IPS-18c (cell line): ENCODE data around the gene CDC25B.

Experiments
- H3K4me3 ChIP-seq: 2 replicates; pipeline ENCODE4 v1.7.0; 2013; ENCODE audit warnings: low read depth, mild to moderate bottlenecking, low read length, moderate library complexity; ENCODE audit not compliant: insufficient read depth
- H3K9me3 ChIP-seq: one replicate; pipeline ENCODE4 v1.6.1; 2013; ENCODE audit warnings: mild to moderate bottlenecking, low read length, moderate library complexity; ENCODE audit not compliant: control insufficient read depth, insufficient read depth

The CDC25B gene

DNA sequence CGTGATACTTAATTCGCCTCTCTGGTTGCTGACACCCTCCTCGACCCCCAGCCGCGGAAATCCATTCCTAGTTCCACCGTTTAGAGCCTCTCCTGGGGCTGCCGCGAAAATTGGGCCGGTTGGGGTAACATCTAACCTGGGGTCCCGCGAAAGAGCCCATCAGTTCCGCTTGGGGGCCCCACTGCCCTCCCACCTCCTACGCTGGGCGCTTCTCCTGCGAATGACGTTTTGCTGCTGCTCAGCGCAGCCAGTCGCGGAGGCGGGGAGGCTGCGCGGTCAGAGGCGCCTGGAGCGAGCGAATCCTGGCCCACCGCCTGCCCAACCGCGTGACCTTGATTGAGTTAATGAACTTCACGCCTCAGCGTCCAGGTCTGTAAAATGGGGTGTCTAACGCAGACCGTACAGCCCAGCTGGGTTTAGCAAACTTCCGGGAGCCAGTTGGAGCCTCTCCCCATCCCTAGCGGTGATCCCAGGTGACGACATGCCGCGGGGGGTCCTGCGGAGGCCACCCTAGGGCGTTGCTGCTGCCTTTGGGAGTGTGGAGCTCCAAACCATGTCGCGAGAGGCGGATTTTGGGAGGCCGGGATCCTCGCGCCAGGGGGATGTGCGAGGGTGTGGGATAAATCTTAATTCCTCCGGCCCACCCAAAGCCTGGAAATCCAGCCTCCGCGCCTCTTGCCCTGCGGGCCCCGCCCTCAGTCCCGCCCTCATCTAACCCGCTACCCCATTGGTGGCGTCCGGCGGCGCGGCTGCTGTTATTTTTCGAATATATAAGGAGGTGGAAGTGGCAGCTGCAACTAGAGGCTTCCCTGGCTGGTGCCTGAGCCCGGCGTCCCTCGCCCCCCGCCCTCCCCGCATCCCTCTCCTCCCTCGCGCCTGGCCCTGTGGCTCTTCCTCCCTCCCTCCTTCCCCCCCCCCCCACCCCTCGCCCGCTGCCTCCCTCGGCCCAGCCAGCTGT lies at the start of gene CDC25B:
Gene CDC25B (plus strand): TSS at position 800 of the 958 bp plus-strand sequence. CDS start 222 bp downstream, outside the sequence.
- Histone ChIP-seq H3K9me3 (no peaks in the 10 kb centered on the region), H3K4me3 (peak within 1 kb of the TSS; percentile 90)

DNA sequence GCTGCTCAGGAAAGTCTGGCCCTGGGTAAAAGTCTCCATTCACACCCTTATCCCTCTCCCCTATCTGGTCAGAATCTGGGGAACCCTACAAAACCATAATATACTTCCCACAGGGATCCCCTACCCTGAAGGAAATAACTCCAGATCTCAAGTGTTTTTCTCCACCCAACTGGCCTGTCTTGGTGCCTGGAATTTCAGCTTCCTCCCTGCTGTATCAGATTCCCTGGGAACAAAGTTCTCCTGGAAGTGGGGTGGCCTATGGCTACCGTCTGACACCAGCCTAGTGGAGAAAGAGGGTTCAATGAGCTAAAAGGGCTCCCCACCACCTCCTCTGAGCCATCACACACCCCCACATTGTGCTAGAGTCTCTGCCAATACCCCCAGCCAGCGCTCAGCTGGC lies 48.6 kb upstream of the CDC25B start:
- peaks cover 3% of the 10 kb centered on the region for H3K9me3 ChIP-seq
- no peak overlapping the region for H3K4me3 ChIP-seq

DNA sequence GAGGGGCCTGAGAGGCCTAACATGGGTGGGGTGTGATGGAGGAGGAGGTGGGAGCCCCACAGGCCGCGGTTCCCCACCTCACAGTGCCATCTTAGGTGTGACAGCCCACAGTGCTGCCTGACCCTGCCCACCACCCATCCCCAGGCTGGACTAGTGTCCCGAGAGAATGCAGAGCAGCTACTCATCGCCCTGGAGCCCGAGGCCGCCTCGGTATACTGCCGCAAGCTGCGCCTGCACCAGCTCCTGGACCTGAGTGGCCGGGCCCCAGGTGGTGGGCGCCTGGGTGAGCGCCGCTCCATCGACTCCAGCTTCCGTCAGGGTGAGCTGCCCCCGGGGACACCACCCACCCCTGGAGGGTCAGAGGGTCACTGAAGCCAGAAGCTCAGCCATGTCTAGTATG lies 48.0 kb upstream of the CDC25B start:
- Histone ChIP-seq H3K9me3 (peaks cover 2% of the 10 kb centered on the region), H3K4me3 (no peak overlapping the region)

DNA sequence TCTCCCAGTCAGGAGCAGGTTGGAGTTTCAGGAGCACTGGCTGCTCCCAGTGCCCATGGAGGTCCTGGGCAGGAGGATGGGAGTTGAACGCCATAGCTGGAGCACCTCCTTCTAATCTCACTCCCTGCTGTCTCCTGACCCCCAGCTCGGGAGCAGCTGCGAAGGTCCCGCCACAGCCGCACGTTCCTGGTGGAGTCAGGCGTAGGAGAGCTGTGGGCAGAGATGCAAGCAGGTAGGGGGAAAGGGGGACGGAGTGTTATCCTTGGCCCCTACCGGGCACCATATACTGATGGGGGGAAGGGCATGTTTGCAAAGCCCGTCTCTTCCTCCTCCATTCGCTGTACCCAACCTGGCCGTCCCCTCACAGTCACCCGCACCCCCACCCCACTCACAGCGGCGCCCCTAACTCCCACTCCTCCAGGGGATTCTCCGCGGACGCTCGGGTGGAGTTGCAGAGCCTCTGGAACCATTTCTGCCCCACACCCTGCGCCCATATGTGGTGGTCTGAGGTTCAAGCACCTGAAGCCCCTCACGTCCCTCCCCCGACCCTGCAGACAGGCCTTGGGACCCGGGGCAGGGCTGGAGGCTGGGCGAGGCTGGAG lies 46.9 kb upstream of the CDC25B start:
- H3K4me3 ChIP-seq, result peak overlapping the region; percentile 57
- peaks cover 2% of the 10 kb centered on the region for H3K9me3 ChIP-seq

DNA sequence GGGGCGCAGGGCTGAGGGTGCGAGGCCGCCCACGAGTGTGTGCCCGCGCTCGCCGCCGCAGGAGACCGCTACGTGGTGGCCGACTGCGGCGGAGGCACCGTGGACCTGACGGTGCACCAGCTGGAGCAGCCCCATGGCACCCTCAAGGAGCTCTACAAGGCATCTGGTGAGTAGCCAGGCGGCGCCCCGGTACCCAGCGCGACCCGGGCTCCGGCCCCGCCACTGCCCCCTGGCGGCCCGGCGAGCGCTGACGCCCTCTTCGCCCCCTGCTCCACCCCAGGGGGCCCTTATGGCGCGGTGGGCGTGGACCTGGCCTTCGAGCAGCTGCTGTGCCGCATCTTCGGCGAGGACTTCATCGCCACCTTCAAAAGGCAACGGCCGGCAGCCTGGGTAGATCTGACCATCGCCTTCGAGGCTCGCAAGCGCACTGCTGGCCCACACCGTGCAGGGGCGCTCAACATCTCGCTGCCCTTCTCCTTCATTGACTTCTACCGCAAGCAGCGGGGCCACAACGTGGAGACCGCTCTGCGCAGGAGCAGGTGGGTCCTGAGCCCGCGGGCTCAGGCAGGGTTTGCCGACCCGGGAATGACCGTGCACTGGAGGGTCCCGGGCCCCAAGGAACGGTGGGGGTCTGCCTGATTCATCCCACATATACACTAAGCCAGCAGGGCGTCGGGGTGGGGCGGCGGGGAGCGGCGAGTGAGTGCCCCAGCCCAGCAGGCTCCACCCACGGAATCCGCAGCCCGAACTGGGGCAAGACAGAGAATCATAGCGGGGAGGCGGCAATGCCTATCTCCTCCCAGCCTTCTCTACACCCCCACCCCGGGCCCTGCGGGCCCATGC lies 46.2 kb upstream of the CDC25B start:
- peaks cover 2% of the 10 kb centered on the region for H3K9me3 ChIP-seq
- peak overlapping the region; percentile 57 for H3K4me3 ChIP-seq

DNA sequence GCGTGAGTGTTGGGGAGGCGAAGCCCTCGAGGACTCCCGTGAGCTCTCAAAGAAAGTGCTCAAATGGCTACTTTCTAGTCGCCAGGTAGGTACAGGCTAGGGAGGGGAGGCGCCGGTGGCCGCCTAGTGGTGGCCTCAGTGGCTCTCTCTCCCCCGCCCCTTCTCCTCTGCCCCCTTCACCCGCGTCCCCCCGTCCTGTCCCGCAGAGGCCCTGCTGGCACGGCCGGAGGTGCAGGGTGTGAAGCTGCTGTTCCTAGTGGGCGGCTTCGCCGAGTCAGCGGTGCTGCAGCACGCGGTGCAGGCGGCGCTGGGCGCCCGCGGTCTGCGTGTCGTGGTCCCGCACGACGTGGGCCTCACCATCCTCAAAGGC lies 44.8 kb upstream of the CDC25B start:
- Histone ChIP-seq H3K9me3 (peaks cover 2% of the 10 kb centered on the region), H3K4me3 (no peak overlapping the region)

DNA sequence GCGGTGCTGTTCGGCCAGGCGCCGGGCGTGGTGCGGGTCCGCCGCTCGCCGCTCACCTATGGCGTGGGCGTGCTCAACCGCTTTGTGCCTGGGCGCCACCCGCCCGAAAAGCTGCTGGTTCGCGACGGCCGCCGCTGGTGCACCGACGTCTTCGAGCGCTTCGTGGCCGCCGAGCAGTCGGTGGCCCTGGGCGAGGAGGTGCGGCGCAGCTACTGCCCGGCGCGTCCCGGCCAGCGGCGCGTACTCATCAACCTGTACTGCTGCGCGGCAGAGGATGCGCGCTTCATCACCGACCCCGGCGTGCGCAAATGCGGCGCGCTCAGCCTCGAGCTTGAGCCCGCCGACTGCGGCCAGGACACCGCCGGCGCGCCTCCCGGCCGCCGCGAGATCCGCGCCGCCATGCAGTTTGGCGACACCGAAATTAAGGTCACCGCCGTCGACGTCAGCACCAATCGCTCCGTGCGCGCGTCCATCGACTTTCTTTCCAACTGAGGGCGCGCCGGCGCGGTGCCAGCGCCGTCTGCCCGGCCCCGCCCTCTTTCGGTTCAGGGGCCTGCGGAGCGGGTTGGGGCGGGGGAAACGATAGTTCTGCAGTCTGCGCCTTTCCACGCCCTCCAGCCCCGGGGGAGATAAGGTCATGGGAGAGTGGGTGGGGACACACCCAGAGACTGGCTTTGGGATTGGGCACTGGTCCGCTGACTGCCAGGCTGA lies 44.3 kb upstream of the CDC25B start:
- no peak overlapping the region for H3K4me3 ChIP-seq
- peaks cover 2% of the 10 kb centered on the region for H3K9me3 ChIP-seq

DNA sequence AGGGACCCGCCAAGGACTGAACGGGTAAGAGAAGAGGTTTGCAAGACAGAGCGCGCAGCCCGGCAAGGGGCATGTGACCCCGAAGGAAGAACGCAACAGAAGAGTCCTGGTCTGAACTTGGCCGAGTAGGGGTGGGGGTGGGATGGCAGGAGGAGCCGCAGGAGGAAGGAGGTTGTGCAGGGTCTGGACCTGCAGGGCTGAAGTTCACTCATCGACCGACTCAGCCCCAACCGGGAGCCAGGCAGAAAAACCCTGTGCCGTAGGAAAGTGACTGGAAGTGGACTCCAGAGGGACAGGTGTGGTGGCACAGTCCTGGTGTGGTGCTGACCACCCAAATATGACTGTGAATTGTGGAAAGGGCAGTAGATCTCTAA lies 43.7 kb upstream of the CDC25B start:
- H3K9me3 ChIP-seq, result peaks cover 2% of the 10 kb centered on the region
- H3K4me3 ChIP-seq, result no peak overlapping the region

DNA sequence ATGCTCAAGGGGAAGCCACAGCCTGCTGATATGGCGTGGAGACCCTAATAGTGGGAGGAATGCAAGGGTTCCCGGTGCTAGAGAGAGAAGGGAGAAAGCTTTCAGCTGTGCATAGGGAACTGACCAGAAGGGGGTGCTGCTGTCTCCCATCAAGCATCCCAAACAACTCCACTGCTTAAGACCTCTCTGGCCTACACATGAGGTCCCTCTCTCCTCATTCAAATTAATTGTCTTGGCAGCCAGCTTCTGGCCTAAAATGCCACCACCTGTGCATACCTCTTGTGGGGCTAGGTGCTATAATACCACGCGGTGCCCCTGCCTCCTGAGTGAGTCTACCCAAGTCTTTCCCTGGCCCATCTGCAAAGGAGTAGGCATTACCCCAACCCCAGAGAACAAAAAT lies 43.0 kb upstream of the CDC25B start:
- H3K9me3 ChIP-seq, result peaks cover 2% of the 10 kb centered on the region
- H3K4me3 ChIP-seq, result no peak overlapping the region

DNA sequence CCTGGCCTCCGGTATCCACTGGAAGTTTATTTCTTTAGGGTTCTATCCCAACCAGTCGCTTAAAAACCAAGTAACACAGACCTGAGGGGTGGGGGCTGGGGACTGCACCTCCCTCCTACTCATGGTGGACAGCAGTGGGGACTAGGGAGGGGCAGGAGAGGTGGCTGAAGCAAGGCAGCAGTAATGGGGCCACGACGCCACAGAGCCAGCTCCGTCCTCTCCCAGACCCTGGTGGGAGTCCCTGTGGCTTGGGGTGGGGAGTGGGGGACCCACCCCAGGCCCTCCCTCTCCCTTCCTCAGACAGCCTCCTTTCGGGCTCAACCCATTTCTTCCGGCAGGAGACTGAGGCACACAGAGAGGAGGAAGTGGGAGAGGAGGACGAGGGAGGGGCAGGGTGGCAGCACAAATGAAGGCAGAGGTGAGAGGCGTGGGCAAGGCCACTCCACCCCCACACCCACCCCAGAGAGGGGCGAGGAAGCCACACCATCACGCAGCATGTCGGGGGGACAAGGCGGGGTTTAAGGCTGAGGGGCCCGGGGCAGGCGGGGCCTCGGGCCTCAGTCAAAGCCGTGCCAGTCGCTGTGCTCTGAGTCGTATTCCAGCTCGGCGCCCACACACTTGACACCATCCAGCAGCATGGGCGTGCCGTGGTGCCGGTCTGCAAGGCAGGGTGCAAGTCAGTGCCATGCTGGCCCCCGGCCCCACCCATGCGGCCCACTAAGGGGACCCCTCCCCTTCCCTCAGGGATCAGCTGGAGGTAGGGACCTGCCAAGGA lies 42.4 kb upstream of the CDC25B start:
- Histone ChIP-seq H3K9me3 (peaks cover 2% of the 10 kb centered on the region), H3K4me3 (no peak overlapping the region)

DNA sequence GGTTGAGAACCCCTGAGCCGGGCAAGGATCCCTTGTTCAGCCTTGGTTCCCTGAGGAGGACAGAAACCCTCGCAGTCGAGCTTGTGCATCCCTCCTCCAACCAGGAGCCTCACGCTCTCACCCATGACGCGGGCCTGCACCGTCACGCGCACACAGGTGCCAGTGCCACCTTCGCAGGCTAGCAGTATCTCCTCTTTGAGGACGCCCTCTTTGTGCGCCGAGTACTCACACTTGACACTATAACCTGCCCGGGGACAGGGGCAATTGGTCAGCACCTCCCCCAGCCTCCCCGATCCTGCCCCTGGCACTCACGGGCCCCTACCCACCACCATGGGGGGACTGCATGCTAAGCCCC lies 41.9 kb upstream of the CDC25B start:
- H3K4me3 ChIP-seq, result no peak overlapping the region
- H3K9me3 ChIP-seq, result peaks cover 2% of the 10 kb centered on the region

DNA sequence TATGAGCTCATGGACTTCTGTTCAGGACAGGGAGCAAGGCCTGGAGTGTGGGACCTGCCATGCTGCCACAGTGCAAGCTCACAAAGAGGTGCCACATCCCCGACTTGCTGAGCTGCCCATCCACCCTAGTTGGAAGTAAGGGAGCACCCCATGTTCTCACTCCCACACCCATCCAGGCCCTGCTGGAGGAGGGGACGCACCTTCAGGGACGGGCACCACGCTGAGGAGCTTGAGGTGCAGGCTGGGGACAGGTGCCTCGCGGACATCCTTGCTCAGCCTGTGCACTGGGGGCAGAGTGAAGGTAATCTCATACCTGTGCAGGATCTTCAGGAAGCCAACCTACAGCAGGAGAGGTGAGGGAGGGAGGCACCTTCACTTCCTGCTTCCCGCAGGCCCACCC lies 40.8 kb upstream of the CDC25B start:
- no peak overlapping the region for H3K4me3 ChIP-seq
- peaks cover 2% of the 10 kb centered on the region for H3K9me3 ChIP-seq

DNA sequence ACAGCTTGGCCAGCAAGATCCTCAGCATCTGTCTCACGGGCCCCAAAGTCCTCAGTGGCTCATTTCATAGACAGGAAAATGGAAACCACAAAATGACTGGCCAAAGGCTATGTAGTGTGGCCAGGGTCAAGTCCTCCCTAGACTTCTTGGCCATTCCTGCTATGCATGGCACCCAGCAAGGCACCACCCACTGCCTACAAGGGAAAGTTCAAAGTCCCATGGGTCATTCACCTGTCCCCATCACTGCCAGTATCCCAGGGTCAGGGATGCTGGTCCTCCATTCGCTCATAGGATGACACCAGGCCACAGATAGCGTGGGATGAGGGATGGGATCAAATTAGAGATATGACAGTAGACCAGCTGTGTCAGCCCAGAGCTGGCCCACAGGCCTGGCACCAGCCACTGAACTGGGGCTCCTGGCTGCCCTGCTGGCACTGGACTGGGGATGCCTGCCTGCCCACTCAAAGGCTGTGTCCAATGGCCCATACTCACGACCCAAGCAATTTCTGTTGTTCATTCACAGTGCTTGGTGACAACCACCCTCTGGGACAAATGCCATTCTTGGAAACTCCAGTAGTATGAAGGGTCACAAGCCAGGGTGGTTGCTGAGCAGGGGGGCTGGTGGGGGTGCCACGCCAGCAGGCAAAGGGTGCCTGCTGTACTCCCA lies 40.2 kb upstream of the CDC25B start:
- H3K9me3 ChIP-seq, result peaks cover 1% of the 10 kb centered on the region
- H3K4me3 ChIP-seq, result no peak overlapping the region

DNA sequence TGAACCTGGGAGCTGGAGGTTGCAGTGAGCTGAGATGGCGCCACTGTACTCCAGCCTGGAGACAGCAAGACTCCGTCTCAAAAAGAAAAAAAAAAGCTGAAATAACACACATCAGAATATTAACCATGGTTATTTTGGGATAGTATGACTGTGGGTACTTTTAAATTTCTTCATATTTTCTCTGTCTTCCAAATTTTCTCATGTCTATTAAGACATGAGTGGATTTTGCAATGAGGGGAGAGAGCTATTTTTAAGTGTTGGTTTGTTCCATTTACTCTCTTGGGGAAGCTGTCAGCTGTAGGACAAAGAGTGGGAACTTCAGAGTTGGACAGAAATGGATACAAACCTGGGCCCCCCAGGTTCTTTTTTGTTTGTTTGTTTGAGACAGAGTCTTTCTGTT lies 38.8 kb upstream of the CDC25B start:
- Histone ChIP-seq H3K9me3 (no peaks in the 10 kb centered on the region), H3K4me3 (no peak overlapping the region)

DNA sequence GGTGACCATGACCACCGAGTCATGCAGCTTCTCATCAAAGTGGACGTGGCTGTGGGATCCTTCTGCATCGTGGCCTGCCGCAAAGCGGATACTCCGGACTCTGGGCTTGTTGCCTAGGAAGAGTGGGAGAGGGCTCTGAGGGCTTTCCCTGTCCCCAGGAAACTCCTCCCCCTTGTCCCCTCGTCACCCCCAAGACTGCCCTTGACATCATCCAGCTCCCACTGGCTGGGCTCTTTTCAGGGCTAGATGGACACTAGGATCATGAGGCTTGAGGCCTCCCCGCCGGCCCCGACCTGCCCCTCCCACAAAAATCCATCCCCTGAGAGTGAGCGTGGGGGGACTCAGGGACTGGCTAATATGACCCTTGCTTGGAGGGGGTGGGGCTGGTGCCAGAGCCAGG lies 37.5 kb upstream of the CDC25B start:
- Histone ChIP-seq H3K4me3 (no peak overlapping the region), H3K9me3 (no peaks in the 10 kb centered on the region)

DNA sequence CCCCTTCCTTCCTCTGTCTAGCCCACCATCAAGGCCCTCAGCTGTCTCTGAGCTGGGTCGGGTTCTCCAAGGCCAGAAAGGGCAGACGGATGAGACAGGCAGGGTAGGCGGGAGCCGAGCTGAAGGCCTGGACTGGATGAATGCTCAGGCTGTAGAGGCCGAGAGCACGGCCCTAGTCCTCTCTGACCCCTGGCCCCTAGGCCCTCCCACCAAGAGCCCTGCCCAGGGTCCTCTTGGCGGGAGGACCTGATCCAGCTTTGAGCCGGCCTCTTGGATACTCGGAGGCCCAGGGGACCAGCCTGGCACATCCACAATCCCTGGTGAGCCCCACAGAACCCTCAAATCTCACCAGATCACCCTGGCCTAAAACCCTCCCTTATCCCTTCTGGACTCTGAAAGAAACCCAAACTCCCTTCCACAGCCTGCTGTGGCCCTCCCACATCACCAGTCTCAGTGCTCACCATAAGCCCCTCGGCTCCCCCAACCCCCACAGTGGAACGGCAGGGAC lies 36.7 kb upstream of the CDC25B start:
- no peaks in the 10 kb centered on the region for H3K9me3 ChIP-seq
- H3K4me3 ChIP-seq, result no peak overlapping the region; the same call in 1 of the 2 replicates
